PFSK-1 (cell line): ENCODE results near the gene ADNP.

Source experiments
- FOXP2 ChIP-seq: optimal IDR thresholded peaks from 2 replicates; pipeline ENCODE3; 2011; ENCODE audit warnings: borderline replicate concordance, control low read depth, inconsistent platforms; ENCODE audit not compliant: insufficient read depth; ENCODE audit errors: extremely low read length, extremely low read depth
- POLR2AphosphoS5 ChIP-seq: IDR thresholded peaks from 2 replicates; pipeline ENCODE4 v1.6.1; 2012; ENCODE audit warnings: low read depth, mild to moderate bottlenecking, control low read depth, low read length, moderate library complexity
- SIN3A ChIP-seq: IDR thresholded peaks from 2 replicates; pipeline ENCODE4 v1.6.1; 2012; ENCODE audit warnings: mild to moderate bottlenecking, low read length, moderate library complexity, borderline replicate concordance; ENCODE audit not compliant: insufficient read depth
- TAF1 ChIP-seq: IDR thresholded peaks from 2 replicates; pipeline ENCODE4 v1.6.1; 2012; ENCODE audit warnings: low read length, control low read depth, borderline replicate concordance; ENCODE audit not compliant: insufficient read depth
- TF ChIP-seq, protein P1 (sequence below), 2 experiments: IDR thresholded peaks; 2 replicates each; pipeline versions ENCODE4 v1.6.1 to v1.8.0; 2011 to 2012; ENCODE audit warnings: low read depth in 2 of 2, low read length in 2 of 2, control low read depth in 1 of 2, inconsistent platforms in 1 of 2, mild to moderate bottlenecking in 1 of 2, moderate library complexity in 1 of 2; ENCODE audit not compliant: insufficient read depth in 1 of 2

Gene ADNP

DNA sequence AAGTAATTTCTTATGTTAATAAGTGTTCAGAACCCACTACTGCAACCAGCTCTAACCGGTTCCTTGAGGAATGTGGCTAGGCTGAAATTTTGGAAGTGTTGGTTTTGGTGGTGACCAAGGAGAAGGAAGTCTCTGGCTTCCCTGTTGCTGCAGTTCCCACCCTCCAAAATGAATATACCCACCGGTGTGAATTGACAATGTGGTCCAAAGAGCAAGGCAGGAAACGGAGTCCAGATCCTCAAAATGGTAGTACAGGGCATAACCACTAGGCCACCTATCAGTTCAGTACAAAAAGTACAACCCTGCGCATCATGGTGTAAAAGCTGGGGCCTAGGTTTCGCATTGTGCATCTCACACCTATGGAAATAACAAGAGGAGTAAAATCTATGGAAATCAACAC is 2.8 kb downstream of the ADNP start:
- TF ChIP-seq SIN3A: no peak
- no peak for TF ChIP-seq FOXP2
- no peak for TF ChIP-seq POLR2AphosphoS5
- TF ChIP-seq TAF1: no peak
- TF ChIP-seq, protein P1, sequence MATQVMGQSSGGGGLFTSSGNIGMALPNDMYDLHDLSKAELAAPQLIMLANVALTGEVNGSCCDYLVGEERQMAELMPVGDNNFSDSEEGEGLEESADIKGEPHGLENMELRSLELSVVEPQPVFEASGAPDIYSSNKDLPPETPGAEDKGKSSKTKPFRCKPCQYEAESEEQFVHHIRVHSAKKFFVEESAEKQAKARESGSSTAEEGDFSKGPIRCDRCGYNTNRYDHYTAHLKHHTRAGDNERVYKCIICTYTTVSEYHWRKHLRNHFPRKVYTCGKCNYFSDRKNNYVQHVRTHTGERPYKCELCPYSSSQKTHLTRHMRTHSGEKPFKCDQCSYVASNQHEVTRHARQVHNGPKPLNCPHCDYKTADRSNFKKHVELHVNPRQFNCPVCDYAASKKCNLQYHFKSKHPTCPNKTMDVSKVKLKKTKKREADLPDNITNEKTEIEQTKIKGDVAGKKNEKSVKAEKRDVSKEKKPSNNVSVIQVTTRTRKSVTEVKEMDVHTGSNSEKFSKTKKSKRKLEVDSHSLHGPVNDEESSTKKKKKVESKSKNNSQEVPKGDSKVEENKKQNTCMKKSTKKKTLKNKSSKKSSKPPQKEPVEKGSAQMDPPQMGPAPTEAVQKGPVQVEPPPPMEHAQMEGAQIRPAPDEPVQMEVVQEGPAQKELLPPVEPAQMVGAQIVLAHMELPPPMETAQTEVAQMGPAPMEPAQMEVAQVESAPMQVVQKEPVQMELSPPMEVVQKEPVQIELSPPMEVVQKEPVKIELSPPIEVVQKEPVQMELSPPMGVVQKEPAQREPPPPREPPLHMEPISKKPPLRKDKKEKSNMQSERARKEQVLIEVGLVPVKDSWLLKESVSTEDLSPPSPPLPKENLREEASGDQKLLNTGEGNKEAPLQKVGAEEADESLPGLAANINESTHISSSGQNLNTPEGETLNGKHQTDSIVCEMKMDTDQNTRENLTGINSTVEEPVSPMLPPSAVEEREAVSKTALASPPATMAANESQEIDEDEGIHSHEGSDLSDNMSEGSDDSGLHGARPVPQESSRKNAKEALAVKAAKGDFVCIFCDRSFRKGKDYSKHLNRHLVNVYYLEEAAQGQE (IDR thresholded peaks at IDR 0.05; ENCODE audit: insufficient read depth in 1 of 2, low read depth in 2 of 2, low read length in 2 of 2): no peak

DNA sequence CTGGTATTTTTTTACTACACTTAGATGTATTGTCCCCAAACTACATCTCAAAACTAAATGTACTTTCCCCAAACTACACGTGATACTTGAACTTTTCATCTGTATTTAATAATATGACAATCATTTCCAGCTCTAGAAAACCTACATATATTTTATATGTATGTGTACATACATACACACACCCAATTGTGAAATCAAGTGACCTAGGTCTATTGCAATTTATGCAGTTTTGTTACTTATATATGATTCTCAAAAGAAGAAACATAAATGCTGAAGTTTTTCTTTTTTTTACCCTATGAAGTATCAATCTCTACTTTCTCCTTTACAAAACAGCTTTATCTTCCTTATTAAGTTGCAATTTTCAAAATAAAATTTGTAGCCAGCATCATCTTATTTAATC is 4.7 kb downstream of the ADNP start:
- no peak for TF ChIP-seq SIN3A
- TF ChIP-seq TAF1: no peak
- no peak for TF ChIP-seq POLR2AphosphoS5
- TF ChIP-seq, protein P1 (IDR thresholded peaks at IDR 0.05; ENCODE audit: insufficient read depth in 1 of 2, low read depth in 2 of 2, low read length in 2 of 2): no peak
- no peak for TF ChIP-seq FOXP2

DNA sequence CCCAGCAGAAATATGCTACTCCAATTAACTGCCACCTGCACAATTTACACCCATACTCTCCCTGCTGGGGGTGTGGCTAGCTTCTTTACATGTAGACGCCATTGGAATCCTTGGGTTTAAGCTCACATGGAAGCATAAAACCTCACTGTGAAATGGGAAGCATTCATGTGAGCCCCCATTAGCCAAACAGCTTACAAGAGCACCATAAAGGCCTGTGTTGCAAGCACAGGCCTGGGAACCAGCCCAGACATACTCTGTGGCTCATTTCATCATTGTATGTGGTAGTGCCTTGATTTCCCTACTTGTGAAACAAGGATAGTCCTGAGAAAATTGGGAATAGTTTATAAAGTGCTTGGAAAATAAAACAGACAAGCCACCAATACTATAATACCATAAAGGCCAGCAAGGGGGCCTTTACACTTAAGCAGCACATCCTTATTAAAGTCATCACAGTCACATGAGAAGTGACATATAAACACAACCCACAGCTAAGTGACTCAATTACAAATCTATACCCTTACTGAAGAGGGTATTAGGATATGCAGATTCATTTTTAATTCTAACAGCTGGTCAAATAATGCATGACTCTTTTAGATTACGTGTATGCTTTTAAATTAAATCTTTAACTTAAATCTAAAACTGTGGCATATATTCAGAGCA is 6.8 kb downstream of the ADNP start:
- TF ChIP-seq TAF1 (no peak), FOXP2 (no peak)
- TF ChIP-seq, protein P1 (IDR thresholded peaks at IDR 0.05; ENCODE audit: insufficient read depth in 1 of 2, low read depth in 2 of 2, low read length in 2 of 2): no peak

DNA sequence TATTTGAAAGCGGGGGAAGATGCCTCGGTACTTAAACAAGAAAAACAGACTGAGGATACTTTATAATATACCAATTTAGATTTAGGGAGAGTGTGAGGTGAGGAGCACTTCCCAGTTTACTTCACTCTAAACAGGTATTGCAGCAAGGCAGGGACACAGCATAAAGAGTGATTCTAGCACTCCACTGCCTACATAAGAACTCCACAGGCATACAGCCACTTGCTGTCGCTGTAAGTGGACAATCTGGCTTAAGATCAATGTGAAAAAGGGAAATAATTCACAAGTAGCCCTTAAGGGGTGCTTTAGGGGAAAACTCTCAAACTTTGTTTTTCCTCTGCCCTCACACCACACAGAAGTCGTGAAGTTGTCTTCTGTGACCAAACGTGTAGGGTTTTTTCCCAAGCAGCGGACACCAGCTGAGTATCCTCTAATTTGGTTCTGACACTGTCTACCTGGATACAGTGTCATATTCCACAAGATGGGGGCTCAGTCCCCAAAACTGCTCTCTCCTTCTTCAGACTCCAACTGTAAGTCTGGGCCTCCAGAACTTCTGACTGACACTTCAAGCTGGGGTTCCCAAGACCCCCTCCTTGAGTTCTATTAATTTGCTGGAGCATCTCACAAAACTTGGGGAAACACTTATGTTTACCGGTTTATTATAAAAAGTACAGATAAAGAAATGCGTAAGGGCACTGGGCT is 9.3 kb downstream of the ADNP start:
- TF ChIP-seq TAF1 (no peak), POLR2AphosphoS5 (no peak), FOXP2 (no peak), SIN3A (no peak)
- TF ChIP-seq, protein P1 (IDR thresholded peaks at IDR 0.05; ENCODE audit: insufficient read depth in 1 of 2, low read depth in 2 of 2, low read length in 2 of 2): no peak
